Prostate gland (tissue), 2 donors: ENCODE measurements around the gene RAET1E.
"Not testable (repeated sequence)": the region's sequence is repeated elsewhere in the genome, so short reads cannot be mapped to it uniquely, and the experiment has no call there.

Source experiments
- POLR2A ChIP-seq: fragments of 450-650 bp; IDR thresholded peaks from one replicate; pipeline ENCODE4 v1.6.1; 2016; ENCODE audit warnings: antibody characterized with exemption, mild to moderate bottlenecking
- POLR2AphosphoS5 ChIP-seq: sonication (generic); formaldehyde crosslinking; IDR thresholded peaks from one replicate; pipeline ENCODE4 v1.6.1; 2017; ENCODE audit warnings: antibody characterized with exemption
- TF ChIP-seq, protein P1 (sequence below), 4 experiments: fragments of 200-600 bp in 2 of 4; fragments of 450-650 bp in 2 of 4; sonication (generic) in 2 of 4; IDR thresholded peaks; 1 replicate in 3 of 4; 2 replicates in 1 of 4; pipeline ENCODE4 v1.5.1; 2016 to 2019; ENCODE audit warnings: antibody characterized with exemption in 4 of 4, mild to moderate bottlenecking in 2 of 4, moderate library complexity in 2 of 4

- TF ChIP-seq, protein P1, sequence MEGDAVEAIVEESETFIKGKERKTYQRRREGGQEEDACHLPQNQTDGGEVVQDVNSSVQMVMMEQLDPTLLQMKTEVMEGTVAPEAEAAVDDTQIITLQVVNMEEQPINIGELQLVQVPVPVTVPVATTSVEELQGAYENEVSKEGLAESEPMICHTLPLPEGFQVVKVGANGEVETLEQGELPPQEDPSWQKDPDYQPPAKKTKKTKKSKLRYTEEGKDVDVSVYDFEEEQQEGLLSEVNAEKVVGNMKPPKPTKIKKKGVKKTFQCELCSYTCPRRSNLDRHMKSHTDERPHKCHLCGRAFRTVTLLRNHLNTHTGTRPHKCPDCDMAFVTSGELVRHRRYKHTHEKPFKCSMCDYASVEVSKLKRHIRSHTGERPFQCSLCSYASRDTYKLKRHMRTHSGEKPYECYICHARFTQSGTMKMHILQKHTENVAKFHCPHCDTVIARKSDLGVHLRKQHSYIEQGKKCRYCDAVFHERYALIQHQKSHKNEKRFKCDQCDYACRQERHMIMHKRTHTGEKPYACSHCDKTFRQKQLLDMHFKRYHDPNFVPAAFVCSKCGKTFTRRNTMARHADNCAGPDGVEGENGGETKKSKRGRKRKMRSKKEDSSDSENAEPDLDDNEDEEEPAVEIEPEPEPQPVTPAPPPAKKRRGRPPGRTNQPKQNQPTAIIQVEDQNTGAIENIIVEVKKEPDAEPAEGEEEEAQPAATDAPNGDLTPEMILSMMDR (IDR thresholded peaks at IDR 0.05) = not testable (repeated sequence)
- TF ChIP-seq POLR2A, POLR2AphosphoS5: not testable (repeated sequence)
These were observed 49.6 kb upstream of the RAET1E start for GRCh38 chr6:149947533-149947932.
